H1 (cell line): ENCODE data around the gene TMOD4. TPM values are rescaled to one million over a fixed set of nuclear protein-coding genes. Genes with fewer than 3 reads are reported as not detected.

ENCODE experiments used
- CTCF ChIA-PET: fragments of 300-600 bp; sonication (Branson Sonifier 250); formaldehyde crosslinking; loops from one replicate; lab custom pipeline; 2021; ENCODE audit not compliant: partially characterized antibody; lab: Charles Lee
- POLR2A ChIA-PET: fragments of 300-600 bp; sonication (Branson Sonifier 250); formaldehyde crosslinking; loops from one replicate; lab custom pipeline; 2021; ENCODE audit warnings: inconsistent platforms; ENCODE audit not compliant: partially characterized antibody; lab: Charles Lee
- DNase-seq, 2 experiments: peaks; one replicate each; pipeline versions ENCODE4 v3.0.0 to v3.0.0-alpha.2; 2010 to 2022; ENCODE audit warnings: low spot score in 2 of 2, low read depth in 1 of 2, mixed read lengths in 1 of 2
- FAIRE-seq: peaks from 2 replicates; lab custom pipeline; 2011; peaks lifted over from hg19 to GRCh38; lab: Jason Lieb, UNC
- H2AFZ ChIP-seq: 2 replicates; pipeline ENCODE4 v1.8.1; 2012; ENCODE audit warnings: low read length, inconsistent platforms
- H2AK5ac ChIP-seq: 2 replicates; pipeline ENCODE4 v1.6.1; 2013; ENCODE audit warnings: low read depth, low read length
- H2BK120ac ChIP-seq: replicated peaks from 2 replicates; pipeline ENCODE3; 2013; ENCODE audit warnings: low read depth, low read length, inconsistent platforms
- H2BK12ac ChIP-seq: 2 replicates; pipeline ENCODE4 v1.6.1; 2013; ENCODE audit warnings: low read depth, low read length
- H2BK15ac ChIP-seq: 2 replicates; pipeline ENCODE4 v1.6.1; 2013; ENCODE audit warnings: low read length
- H2BK20ac ChIP-seq: 2 replicates; pipeline ENCODE4 v1.6.1; 2013; ENCODE audit warnings: low read length
- H2BK5ac ChIP-seq: 2 replicates; pipeline ENCODE4 v1.6.1; 2013; ENCODE audit warnings: low read depth, low read length
- H3K14ac ChIP-seq: 2 replicates; pipeline ENCODE4 v1.6.1; 2013; ENCODE audit warnings: inconsistent platforms; ENCODE audit not compliant: insufficient read length
- H3K18ac ChIP-seq: 2 replicates; pipeline ENCODE4 v1.6.1; 2013; ENCODE audit warnings: low read length; ENCODE audit errors: extremely low read depth
- H3K23ac ChIP-seq: 2 replicates; pipeline ENCODE4 v1.6.1; 2013; ENCODE audit warnings: inconsistent platforms; ENCODE audit not compliant: insufficient read length
- H3K23me2 ChIP-seq: 2 replicates; pipeline ENCODE4 v1.6.1; 2013; ENCODE audit warnings: low read depth, low read length
- H3K27ac ChIP-seq: 2 replicates; pipeline ENCODE4 v1.6.1; 2011; ENCODE audit warnings: low read depth, low read length, inconsistent platforms
- H3K27me3 ChIP-seq, 4 experiments: replicated peaks in 1 of 4; 1 replicate in 1 of 4; 2 replicates in 3 of 4; pipeline versions ENCODE4 v1.6.1 to v1.8.1; 2011 to 2013; ENCODE audit warnings: low read length in 3 of 4, mild to moderate bottlenecking in 3 of 4, inconsistent platforms in 2 of 4, mixed read lengths in 2 of 4, moderate library complexity in 1 of 4; ENCODE audit not compliant: control insufficient read depth in 3 of 4, insufficient read depth in 3 of 4; ENCODE audit errors: extremely low read depth in 1 of 4
- H3K36me3 ChIP-seq, 4 experiments: 2 replicates each; pipeline versions ENCODE4 v1.6.1 to v1.8.1; 2011 to 2013; ENCODE audit warnings: mild to moderate bottlenecking in 4 of 4, low read length in 3 of 4, moderate library complexity in 2 of 4, control low read depth in 1 of 4, inconsistent platforms in 1 of 4; ENCODE audit not compliant: insufficient read depth in 4 of 4, control insufficient read depth in 2 of 4
- H3K4ac ChIP-seq: replicated peaks from 2 replicates; pipeline ENCODE3; 2013; ENCODE audit warnings: low read length, low read depth, mixed read lengths, inconsistent platforms; ENCODE audit not compliant: insufficient read length
- H3K4me1 ChIP-seq, 4 experiments: replicated peaks in 1 of 4; 1 replicate in 1 of 4; 2 replicates in 3 of 4; pipeline versions ENCODE4 v1.6.1 to v1.8.1; 2011 to 2013; ENCODE audit warnings: low read length in 3 of 4, inconsistent platforms in 2 of 4, mixed read lengths in 1 of 4; ENCODE audit not compliant: insufficient read depth in 4 of 4, control insufficient read depth in 3 of 4
- H3K4me2 ChIP-seq, 2 experiments: 2 replicates each; pipeline versions ENCODE4 v1.6.1 to v1.8.1; 2011 to 2013; ENCODE audit warnings: low read depth in 2 of 2, low read length in 2 of 2, control low read depth in 1 of 2, inconsistent platforms in 1 of 2, mild to moderate bottlenecking in 1 of 2; ENCODE audit not compliant: insufficient read depth in 1 of 2
- H3K4me3 ChIP-seq, 4 experiments: fragments of 200-600, 300-600 bp in 1 of 4; sonication (generic), shearing (Covaris generic), sonication (Bioruptor Twin) in 1 of 4; 2 replicates each; pipeline versions ENCODE4 v1.5.1 to v1.8.1; 2011 to 2016; ENCODE audit warnings: low read length in 4 of 4, low read depth in 3 of 4, control low read depth in 2 of 4, inconsistent platforms in 2 of 4, mild to moderate bottlenecking in 2 of 4, mixed read lengths in 1 of 4, moderate library complexity in 1 of 4; ENCODE audit not compliant: insufficient read depth in 2 of 4; ENCODE audit errors: extremely low read depth in 1 of 4
- H3K56ac ChIP-seq: replicated peaks from 2 replicates; pipeline ENCODE3; 2013; ENCODE audit warnings: low read depth, mild to moderate bottlenecking, mixed read lengths, low read length, inconsistent platforms; ENCODE audit not compliant: insufficient read length
- H3K79me1 ChIP-seq: 2 replicates; pipeline ENCODE4 v1.6.1; 2013; ENCODE audit warnings: low read depth, low read length, control low read depth
- H3K79me2 ChIP-seq, 2 experiments: 2 replicates each; pipeline versions ENCODE4 v1.6.1 to v1.8.1; 2012 to 2013; ENCODE audit warnings: low read length in 2 of 2, mild to moderate bottlenecking in 2 of 2, inconsistent platforms in 1 of 2; ENCODE audit not compliant: insufficient read depth in 2 of 2, control insufficient read depth in 1 of 2
- H3K9ac ChIP-seq, 4 experiments: replicated peaks in 1 of 4; 1 replicate in 1 of 4; 2 replicates in 3 of 4; pipeline versions ENCODE4 v1.6.1 to v1.8.1; 2011 to 2013; ENCODE audit warnings: low read depth in 3 of 4, low read length in 3 of 4, control low read depth in 2 of 4, mild to moderate bottlenecking in 2 of 4, moderate library complexity in 2 of 4, inconsistent platforms in 1 of 4; ENCODE audit errors: extremely low read depth in 1 of 4
- H3K9me3 ChIP-seq, 2 experiments: 2 replicates each; pipeline versions ENCODE4 v1.6.1 to v1.8.1; 2012 to 2013; ENCODE audit warnings: mild to moderate bottlenecking in 2 of 2, moderate library complexity in 2 of 2, control low read depth in 1 of 2, inconsistent platforms in 1 of 2, low read depth in 1 of 2, low read length in 1 of 2, mixed read lengths in 1 of 2; ENCODE audit not compliant: insufficient read depth in 2 of 2
- H4K20me1 ChIP-seq, 2 experiments: replicated peaks in 1 of 2; 2 replicates each; pipeline versions ENCODE3 to v1.8.1; 2011 to 2013; ENCODE audit warnings: inconsistent platforms in 2 of 2, low read length in 2 of 2, mild to moderate bottlenecking in 1 of 2; ENCODE audit not compliant: insufficient read depth in 2 of 2, control insufficient read depth in 1 of 2
- H4K5ac ChIP-seq: 2 replicates; pipeline ENCODE4 v1.6.1; 2013; ENCODE audit warnings: low read length, low read depth, mixed read lengths, inconsistent platforms; ENCODE audit not compliant: insufficient read length
- H4K8ac ChIP-seq: 2 replicates; pipeline ENCODE4 v1.8.0; 2013; ENCODE audit warnings: mild to moderate bottlenecking, moderate library complexity, low read length, inconsistent platforms; ENCODE audit not compliant: insufficient read depth; ENCODE audit errors: extremely low read depth
- H4K91ac ChIP-seq: replicated peaks from 2 replicates; pipeline ENCODE3; 2013; ENCODE audit warnings: low read length, mixed read lengths, inconsistent platforms; ENCODE audit not compliant: insufficient read length
- JUN ChIP-seq: IDR thresholded peaks from 2 replicates; pipeline ENCODE4 v1.6.1; 2011; ENCODE audit warnings: low read depth, mild to moderate bottlenecking, improper control_type of control experiment, low read length
- WGBS, 2 experiments: shearing (Covaris generic) in 1 of 2; methylation state at CpG; one replicate each; pipeline versions ENCODE4 v1.1.6 to v1.1.7; 2013 to 2015; ENCODE audit warnings: low lambda C conversion rate in 2 of 2, mixed read lengths in 2 of 2, inconsistent platforms in 1 of 2, low coverage in 1 of 2, missing lambda C conversion rate in 1 of 2; ENCODE audit not compliant: insufficient replicate concordance in 2 of 2, insufficient coverage in 1 of 2, insufficient read length in 1 of 2; ENCODE audit errors: extremely low coverage in 1 of 2, missing lambda C conversion rate in 1 of 2; 5-methylcytosine and 5-hydroxymethylcytosine counted together
- polyA plus RNA-seq, 7 experiments: library from polyadenylated mRNA; depleted of rRNA in 3 of 7; stranded (reverse) in 5 of 7; unstranded in 2 of 7; fragments of >200 nt in 5 of 7; fragments of 200-250 nt in 2 of 7; gene quantifications; 1 replicate in 5 of 7; 2 replicates in 1 of 7; 4 replicates in 1 of 7; pipeline versions ENCODE4 v1.2.1 to v1.2.3, GENCODE V29; 2011 to 2013; ENCODE audit warnings: missing spikeins in 2 of 7, mixed read lengths in 2 of 7
- total RNA-seq: library from RNA; stranded (reverse); fragmentation: NEBNext Ultra II Directional; extraction: Animal tissue kit (Norgen Biotek cat#: 25700); gene quantifications from 2 replicates; pipeline ENCODE4 v1.2.1, GENCODE V29; 2021

Gene TMOD4
- total and polyA plus RNA-seq, 2 of the 8 experiments (the other 6 are each of a cell fraction or from before 2014, with no cell fraction given), result 0.42 TPM; not detected in 1

DNA sequence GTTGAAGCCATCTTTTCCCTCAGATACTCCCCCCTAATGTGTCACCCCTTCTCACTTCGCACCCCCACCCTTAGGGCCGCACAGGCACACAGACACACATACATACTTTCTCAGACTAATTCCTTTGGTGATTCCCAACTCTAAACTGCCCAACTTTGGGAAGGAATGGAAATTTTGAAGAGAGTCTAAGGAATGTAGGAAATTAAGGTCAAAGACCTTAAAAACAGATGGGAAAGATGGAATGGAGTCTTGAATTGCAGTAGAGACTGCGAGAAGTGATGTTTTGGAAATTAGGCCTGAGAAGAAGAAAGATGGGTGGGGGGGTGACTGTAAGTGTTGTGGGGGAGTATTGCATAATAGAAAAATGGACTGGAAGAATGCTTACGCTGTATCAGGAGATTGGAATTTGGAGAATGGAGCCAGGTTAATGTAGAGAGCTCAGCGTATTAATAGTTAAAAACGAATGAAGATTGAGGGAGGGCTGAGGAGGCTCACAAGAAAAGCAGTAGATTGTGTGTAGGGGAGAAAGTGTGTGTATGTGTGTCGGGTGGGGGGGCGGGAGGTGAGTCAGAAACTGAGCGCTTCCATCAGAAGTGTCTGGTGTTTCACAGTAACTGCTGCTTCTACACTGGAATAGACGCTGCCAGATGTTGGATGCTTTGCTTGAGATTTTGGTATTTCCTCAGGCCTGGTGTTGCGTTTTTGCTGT, 24.2 kb upstream of the TMOD4 start:
- no peak overlapping the region for H2BK15ac ChIP-seq
- H3K4me2 ChIP-seq, result peak overlapping the region; percentile 68 to 69
- H3K9ac ChIP-seq, result peak overlapping the region in 2 of 4 experiments; percentile 2 to 98; a peak in 2 of 7 replicates
- H3K4me1 ChIP-seq, result peaks cover 2 to 4% (median 3%) of the 10 kb centered on the region in 4 experiments; a peak in 3 of 7 replicates
- peaks cover 0 to 12% (median 6%) of the 10 kb centered on the region in 4 experiments; a peak in 2 of 8 replicates for H3K36me3 ChIP-seq
- H3K9me3 ChIP-seq, result no peaks in the 10 kb centered on the region
- H4K91ac ChIP-seq, result no peak overlapping the region
- no peak overlapping the region for H3K27ac ChIP-seq
- peaks cover 13% of the 10 kb centered on the region for H3K23me2 ChIP-seq
- no peak overlapping the region for H4K8ac ChIP-seq
- peaks cover 4 to 10% of the 10 kb centered on the region in 2 experiments for H4K20me1 ChIP-seq
- no peak overlapping the region for H3K4ac ChIP-seq
- H4K5ac ChIP-seq, result no peak overlapping the region
- no peak overlapping the region for H2BK20ac ChIP-seq
- no peak overlapping the region for H2BK5ac ChIP-seq
- POLR2A ChIA-PET, result interaction anchor here (0.7 to 2.6 kb wide), 7 partner anchors 11 to 313 kb away, joined by 3 to 12 read pairs (median 5); partner anchors contain the start of gene PSMD4
- H2AFZ ChIP-seq, result no peak overlapping the region
- no peak overlapping the region for H2AK5ac ChIP-seq
- CTCF ChIA-PET, result interaction anchor here (0.7 to 2.3 kb wide), 2 partner anchors 11 to 52 kb away, joined by 3 to 10 read pairs; no protein-coding TSS in a partner anchor
- H3K56ac ChIP-seq, result peak overlapping the region; percentile 17
- H3K79me1 ChIP-seq, result no peaks in the 10 kb centered on the region
- no peak overlapping the region for H3K23ac ChIP-seq
- H2BK12ac ChIP-seq, result no peak overlapping the region
- no peak for FAIRE-seq
- no peak overlapping the region for H3K14ac ChIP-seq
- H3K27me3 ChIP-seq, result no peaks in the 10 kb centered on the region
- H2BK120ac ChIP-seq, result no peak overlapping the region
- peak overlapping the region; percentile 74 to 99 (median 93) for H3K4me3 ChIP-seq
- no peak for TF ChIP-seq JUN
- WGBS, 2 experiments, result 46% methylated on average over 9 of the region's 11 CpGs; no CpG with 5 or more reads in 1 of the 2 experiments
- no peak for DNase-seq
- peaks cover 34 to 65% of the 10 kb centered on the region in 2 experiments for H3K79me2 ChIP-seq
- no peak overlapping the region for H3K18ac ChIP-seq
